NCI-H1694 (cell line): ENCODE results near the gene ROR2.

ENCODE experiments used
- DNase-seq: peaks from one replicate; lab custom pipeline; 2025; lab: John Stamatoyannopoulos, UW

Gene ROR2

GRCh38 chr9:91900055-91900796 is 49.8 kb downstream of the ROR2 start:
- DNase-seq = no peak

DNA sequence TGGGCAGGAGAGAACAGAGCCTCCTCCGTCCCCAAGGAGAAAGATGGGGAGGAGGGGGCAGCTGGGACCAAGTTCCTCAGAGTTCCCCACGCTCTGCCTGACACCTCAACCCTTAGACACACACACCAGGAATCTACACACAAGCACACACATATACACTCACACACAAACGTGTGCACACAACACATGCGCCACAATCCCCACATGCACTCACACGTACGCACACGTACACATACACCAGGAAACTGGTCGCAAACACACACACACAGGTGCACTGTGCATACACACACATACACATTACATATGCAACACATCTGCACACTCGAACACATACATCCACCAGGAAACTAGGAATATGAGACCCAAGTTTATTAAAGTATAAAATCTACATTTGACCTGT is 50.4 kb downstream of the ROR2 start:
- no peak for DNase-seq

DNA sequence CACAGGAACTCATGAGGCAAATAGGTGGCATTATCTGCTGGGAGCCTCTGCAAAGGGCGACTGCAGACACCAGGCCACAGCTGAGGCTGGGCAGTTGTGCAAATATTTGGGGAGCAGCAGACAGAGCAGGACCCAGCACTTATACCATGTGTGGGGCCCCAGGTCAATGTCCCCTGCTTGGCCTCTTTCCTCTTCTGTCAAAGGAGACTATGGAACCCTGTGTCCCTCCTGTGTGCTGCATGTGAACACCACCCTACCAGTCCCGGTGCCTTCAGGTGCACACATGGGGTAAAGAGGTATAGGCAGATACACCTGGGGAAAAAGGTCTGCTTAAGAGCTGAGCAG is 50.8 kb downstream of the ROR2 start:
- no peak for DNase-seq

- DNase-seq = no peak
Measured at GRCh38 chr9:91898451-91899218, 51.4 kb downstream of the ROR2 start.

DNA sequence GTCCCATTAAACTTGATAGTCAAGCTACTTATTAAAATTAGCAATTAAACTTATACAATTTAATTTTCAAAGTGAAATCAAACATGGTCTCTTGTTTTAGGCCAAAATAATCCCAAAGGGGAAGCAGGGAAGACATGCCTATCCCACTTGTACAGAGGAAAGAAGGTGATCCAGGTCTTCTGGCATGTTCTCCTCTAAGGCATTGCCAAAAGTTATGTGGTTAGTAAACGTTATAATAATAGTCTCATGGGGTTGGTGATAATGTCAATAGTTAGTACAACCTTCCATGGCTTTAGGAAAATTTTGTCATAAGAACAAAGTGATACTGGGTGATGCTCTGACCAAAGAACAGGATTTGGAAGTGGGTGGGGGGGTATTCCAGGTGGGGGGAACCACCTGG is 52.8 kb downstream of the ROR2 start:
- no peak for DNase-seq

- no peak for DNase-seq
Measured at GRCh38 chr9:91896513-91897121, 53.4 kb downstream of the ROR2 start.

DNA sequence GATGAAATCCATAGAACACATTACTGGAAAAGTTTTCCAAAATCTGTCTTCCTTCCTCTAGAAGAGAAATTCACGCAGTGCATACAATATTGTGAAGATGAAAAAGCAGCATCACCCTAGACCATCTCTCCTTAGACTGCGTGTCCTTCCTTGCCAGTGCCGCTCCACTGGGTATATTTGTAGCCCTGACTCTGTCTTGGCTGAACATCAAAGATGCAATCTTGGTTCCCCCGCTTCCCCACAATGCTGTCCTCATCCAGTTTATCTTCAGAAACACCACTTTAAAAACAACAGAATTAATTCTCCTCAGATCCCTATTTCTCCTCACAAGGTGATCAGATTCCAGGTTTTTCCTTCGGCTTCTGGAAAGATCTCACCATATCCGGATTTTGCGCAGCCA is 53.9 kb downstream of the ROR2 start:
- DNase-seq = no peak

DNA sequence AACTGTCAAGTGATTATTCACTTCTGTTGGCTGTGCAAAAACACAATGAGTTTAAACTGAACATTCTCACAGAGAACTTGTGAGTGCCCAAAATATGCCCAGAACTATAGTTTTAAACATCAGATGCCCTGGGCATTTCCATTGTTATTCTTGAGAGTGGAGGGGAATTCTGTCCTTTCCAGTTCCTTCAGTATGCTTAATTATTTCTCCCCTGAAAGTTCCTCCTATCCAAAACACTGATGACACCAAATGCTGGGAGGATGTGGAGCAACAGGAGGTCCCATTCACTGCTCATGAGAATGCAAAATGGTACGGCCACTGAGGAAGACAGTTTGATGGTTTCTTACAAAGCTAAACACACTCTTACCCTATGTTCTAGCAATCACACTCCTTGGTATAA is 55.5 kb downstream of the ROR2 start:
- no peak for DNase-seq

DNA sequence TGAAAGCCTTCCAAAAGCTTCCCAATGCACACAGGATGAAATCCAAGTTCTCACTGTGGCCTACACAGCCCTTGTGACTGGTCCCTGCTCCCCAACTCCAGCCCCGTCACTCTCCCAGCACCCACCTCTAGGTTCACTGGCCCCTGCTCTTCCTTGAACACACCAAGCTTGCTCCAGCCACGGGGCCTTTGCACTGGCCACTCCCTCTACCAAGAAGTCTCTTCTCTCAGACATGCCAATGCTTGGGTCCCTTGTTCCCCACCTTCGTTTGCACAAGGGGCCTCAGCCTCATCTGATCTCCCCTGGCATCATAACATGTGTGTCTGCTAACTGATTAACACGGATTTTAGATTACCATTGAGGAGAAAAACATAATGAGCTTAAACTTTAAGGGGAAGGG is 56.0 kb downstream of the ROR2 start:
- DNase-seq = no peak

DNA sequence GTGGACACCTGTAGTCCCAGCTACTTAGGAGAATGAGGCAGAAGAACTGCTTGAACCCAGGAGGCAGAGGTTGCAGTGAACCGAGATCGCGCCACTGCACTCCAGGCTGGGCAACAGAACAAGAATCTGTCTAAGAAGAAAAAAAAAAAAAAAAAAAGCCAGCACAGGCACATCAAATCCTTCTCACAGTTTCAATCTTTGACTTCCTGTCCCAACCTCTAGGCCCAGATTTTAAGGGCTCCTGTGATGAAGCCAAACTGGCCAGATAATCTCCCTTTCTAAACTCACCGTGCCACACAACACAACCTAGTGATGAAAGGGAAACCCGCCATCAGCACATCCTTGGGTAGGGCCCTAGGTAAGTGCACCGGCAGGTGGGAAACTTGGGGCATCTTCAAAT is 58.1 kb downstream of the ROR2 start:
- DNase-seq = no peak

DNA sequence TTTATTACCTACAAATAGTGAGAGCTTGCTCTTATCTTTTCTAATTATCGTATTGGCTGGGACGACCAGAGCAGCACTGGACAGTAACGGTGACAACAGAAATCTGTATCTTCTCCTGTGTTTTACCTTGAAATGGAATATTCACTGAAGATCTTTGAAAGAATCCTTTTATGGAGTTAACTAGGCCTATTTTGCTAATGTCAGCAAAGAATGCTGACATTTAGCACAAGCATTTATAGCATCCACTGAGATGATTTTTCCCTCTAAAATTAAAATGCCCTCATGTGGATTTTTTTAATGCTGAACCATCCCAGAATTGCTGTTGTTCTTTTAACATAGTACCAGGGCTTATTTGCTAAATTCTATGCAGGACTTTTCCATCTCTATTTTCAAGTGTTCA is 59.4 kb downstream of the ROR2 start:
- no peak for DNase-seq

DNA sequence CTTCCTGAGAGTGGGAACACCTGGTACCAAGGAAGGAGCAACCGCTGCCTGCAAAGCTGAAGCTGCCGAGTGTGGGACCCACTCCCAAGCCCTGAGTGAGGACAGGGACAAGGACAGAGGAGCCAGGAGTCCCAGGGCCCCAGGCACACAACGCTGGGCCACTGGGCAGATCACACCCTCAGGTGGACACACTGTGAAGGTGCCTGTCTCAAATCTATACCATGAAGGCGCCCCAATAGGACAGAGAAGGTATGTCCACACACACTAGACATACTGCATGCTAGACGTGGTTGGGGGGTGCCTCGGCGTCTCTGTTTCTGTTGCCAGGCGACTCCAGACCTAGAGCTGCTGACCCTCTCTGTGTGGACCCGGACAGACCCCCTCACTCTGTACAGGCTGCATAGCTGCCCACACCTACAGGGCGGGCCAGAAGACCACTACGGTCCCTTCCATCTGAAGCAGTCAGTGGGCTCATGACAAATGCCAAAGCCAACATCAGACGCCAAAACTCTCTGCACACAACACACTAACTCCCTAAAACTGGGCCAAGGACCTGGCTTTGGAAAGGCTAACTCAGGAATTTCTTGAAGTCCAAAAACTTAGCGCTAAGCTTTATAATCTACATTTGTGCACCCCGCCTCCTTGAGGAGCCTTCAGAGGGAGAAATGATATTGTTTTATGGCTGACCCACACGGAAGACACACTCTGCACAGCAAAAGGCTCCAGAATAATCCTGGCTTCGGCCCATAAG is 60.7 kb downstream of the ROR2 start:
- DNase-seq = no peak

- no peak for DNase-seq
Measured at GRCh38 chr9:91886414-91887076, 63.5 kb downstream of the ROR2 start.

DNA sequence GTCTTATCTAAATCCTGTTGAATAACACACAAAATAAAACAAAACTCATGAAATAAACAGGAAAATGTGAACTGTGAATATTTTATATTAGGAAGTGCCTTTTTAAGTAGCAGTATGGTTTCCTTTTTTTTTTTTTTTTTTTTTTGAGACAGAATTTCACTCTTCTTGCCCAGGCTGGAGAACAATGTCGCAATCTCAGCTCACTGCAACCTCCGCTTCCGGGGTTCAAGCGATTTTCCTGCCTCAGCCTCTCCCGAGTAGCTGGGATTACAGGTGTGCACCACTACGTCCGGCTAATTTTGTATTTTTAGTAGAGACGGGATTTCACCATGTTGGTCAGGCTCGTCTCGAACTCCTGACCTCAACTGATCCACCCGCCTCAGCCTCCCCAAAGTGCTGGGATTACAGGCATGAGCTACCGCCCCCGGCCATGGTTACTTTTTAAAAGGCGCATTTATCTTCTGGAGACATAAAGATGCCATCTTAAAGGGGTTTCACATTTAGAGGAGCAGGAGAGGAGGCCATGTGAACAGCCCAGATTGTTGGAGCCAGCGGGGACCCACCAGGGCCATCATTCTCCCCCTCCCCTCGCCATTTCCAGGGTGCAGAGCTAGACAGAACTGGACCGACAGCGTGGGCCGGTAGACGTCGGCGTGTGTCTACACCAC is 64.1 kb downstream of the ROR2 start:
- DNase-seq = no peak

DNA sequence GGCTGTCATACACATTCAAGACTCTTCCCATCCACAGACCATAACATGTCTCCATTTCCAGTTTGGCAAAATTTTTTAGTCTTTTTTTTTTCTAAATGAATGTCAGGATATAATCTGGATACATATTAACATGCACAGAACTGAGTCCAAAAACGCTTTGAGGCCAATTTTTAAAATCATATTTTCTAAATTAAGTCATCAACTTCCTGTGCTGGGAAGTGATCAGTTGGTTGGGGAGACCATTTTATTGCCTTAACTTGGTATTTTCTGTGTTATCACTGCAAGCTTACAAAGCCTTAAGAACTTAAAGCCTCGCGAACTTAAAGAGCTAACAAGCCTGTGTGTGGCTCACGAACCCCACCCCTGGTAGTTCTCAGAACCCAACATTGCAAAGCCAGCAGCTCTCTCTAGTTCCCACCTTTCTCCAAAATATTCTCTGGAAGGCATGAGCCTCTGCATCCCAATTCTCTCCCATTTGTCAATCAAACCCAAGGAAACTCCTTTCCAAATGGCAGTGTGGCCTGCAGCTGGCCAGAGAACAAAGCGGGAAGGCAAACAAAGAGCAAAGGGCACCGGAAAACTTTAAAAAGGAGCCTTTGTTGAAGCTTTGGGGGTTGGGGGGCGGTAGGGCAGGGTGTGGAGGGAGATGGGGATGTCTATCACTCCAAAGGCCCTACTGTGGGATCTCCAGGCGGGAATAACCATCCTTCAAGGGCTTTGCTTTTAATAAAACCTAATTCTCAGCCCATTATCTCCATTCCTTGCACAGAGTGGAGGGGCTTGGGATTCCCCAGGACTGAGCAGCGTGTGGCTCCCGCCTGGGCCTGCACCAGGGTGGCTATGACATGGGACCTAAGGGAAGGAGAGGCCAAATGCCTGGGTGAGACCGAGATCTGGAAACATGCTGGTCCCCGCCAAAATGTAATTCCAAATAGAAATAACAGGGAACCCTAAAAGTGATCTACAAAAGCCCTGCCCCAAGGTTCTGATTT is 65.0 kb downstream of the ROR2 start:
- no peak for DNase-seq

DNA sequence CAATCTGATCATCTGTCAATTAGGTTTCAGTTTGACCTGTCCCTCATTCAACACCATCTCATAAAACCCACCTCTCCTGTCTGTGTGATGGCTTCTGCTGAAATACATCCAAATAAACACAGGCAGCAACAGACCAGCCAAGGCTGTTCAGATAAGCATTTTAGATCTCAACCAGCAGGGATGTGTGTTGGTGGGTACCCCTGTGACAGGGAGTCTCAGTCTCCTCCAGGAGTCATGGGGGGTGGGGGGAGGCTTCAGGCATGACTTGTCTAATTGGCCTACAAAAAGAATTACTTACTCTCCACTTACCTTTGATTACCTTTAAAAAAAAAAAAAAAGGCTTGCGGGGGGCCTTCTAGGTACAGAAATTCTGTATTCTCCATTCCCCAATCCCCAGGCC is 65.9 kb downstream of the ROR2 start:
- no peak for DNase-seq

GRCh38 chr9:91883503-91883902 is 66.5 kb downstream of the ROR2 start:
- DNase-seq = no peak

- peak; percentile 23 for DNase-seq
Measured at GRCh38 chr9:91882627-91883026, 67.4 kb downstream of the ROR2 start.

- DNase-seq = no peak
Measured at GRCh38 chr9:91880378-91880972, 69.6 kb downstream of the ROR2 start.

DNA sequence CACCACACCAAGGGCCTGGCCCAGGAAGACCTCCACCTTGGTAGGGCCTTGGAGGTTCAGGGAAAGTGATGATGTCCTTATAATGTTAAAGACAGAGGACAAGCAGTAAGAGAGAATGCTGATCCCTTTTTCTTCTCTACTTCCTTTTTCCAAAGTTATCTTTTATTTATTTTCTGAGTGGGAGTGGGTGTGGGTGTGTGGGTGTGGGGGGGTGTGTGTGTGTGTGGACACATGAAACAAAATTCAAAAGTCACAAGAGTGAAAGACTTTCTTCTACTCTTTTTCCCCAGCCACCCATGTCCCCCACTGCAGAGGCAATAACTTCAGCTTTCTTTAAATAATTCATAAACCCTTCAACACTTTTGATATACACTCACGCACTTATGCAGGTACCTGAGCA is 70.8 kb downstream of the ROR2 start:
- no peak for DNase-seq
